CD14-positive monocyte (primary cell): ENCODE measurements around the gene ARL5B. TPM values are rescaled to one million over a fixed set of nuclear protein-coding genes. Genes with fewer than 3 reads are reported as not detected.

Experiments used
- DNase-seq, 3 donors: peaks; one replicate each; pipeline ENCODE4 v3.0.0-alpha.2; 2011 to 2022
- H2AFZ ChIP-seq: 2 replicates; pipeline ENCODE4 v1.6.0; 2012; ENCODE audit warnings: mild to moderate bottlenecking, low read depth, low read length, inconsistent platforms; ENCODE audit not compliant: insufficient read depth, poor library complexity, severe bottlenecking
- H3K27ac ChIP-seq, 2 donors: 1 replicate in 1 of 2; 2 replicates in 1 of 2; pipeline ENCODE4 v1.5.1; 2012 to 2013; ENCODE audit warnings: low read length in 2 of 2, control low read depth in 1 of 2, inconsistent platforms in 1 of 2, low read depth in 1 of 2, mild to moderate bottlenecking in 1 of 2
- H3K27me3 ChIP-seq, 2 donors: one replicate each; pipeline versions ENCODE4 v1.6.0 to v1.6.1; 2011 to 2013; ENCODE audit warnings: low read length in 2 of 2; ENCODE audit not compliant: control insufficient read depth in 2 of 2, insufficient read depth in 2 of 2
- H3K36me3 ChIP-seq, 2 donors: replicated peaks in 1 of 2; 1 replicate in 1 of 2; 2 replicates in 1 of 2; pipeline versions ENCODE4 v1.5.1 to v1.6.1; 2012 to 2013; ENCODE audit warnings: low read length in 2 of 2, control low read depth in 1 of 2, inconsistent platforms in 1 of 2, mild to moderate bottlenecking in 1 of 2; ENCODE audit not compliant: insufficient read depth in 2 of 2, control insufficient read depth in 1 of 2
- H3K4me1 ChIP-seq, 2 donors: 1 replicate in 1 of 2; 2 replicates in 1 of 2; pipeline versions ENCODE4 v1.5.1 to v1.6.1; 2012 to 2013; ENCODE audit warnings: low read length in 2 of 2, control low read depth in 1 of 2, inconsistent platforms in 1 of 2, mild to moderate bottlenecking in 1 of 2, moderate library complexity in 1 of 2; ENCODE audit not compliant: insufficient read depth in 2 of 2, control insufficient read depth in 1 of 2
- H3K4me2 ChIP-seq: replicated peaks from 2 replicates; pipeline ENCODE3; 2012; ENCODE audit warnings: low read length, moderate library complexity, mild to moderate bottlenecking; ENCODE audit not compliant: poor library complexity, severe bottlenecking; ENCODE audit errors: extremely low read depth
- H3K4me3 ChIP-seq, 3 experiments: fragments of 200-600 bp in 1 of 3; sonication (generic) in 1 of 3; replicated peaks in 1 of 3; 1 replicate in 2 of 3; 2 replicates in 1 of 3; pipeline ENCODE4 v1.5.1; 2011 to 2013; ENCODE audit warnings: low read length in 3 of 3, mild to moderate bottlenecking in 3 of 3, control low read depth in 2 of 3, low read depth in 2 of 3, inconsistent platforms in 1 of 3, moderate library complexity in 1 of 3
- H3K79me2 ChIP-seq: 2 replicates; pipeline ENCODE4 v1.6.0; 2012; ENCODE audit warnings: mild to moderate bottlenecking, control low read depth, inconsistent platforms, low read length, moderate library complexity; ENCODE audit not compliant: insufficient read depth
- H3K9ac ChIP-seq: 2 replicates; pipeline ENCODE4 v1.6.0; 2017; ENCODE audit warnings: low read length, mild to moderate bottlenecking; ENCODE audit not compliant: insufficient read depth, poor library complexity, severe bottlenecking
- H3K9me3 ChIP-seq, 2 donors: replicated peaks in 1 of 2; 1 replicate in 1 of 2; 2 replicates in 1 of 2; pipeline versions ENCODE4 v1.5.1 to v1.6.1; 2012 to 2013; ENCODE audit warnings: low read length in 2 of 2, control low read depth in 1 of 2; ENCODE audit not compliant: control insufficient read depth in 1 of 2, insufficient read depth in 1 of 2
- H4K20me1 ChIP-seq: 2 replicates; pipeline ENCODE4 v1.6.0; 2012; ENCODE audit warnings: mild to moderate bottlenecking, low read length, control low read depth, moderate library complexity; ENCODE audit not compliant: insufficient read depth
- H3K27ac Mint-ChIP-seq, 7 donors: one replicate each; pipeline ENCODE4 v1.8.0; 2020; ENCODE audit warnings: mild to moderate bottlenecking in 7 of 7, mixed read lengths in 7 of 7, moderate library complexity in 6 of 7, inconsistent platforms in 2 of 7
- H3K27me3 Mint-ChIP-seq, 3 donors: one replicate each; pipeline ENCODE4 v1.8.0; 2021 to 2022; ENCODE audit warnings: low read depth in 3 of 3, mild to moderate bottlenecking in 3 of 3, mixed read lengths in 3 of 3, moderate library complexity in 3 of 3, inconsistent platforms in 1 of 3
- H3K36me3 Mint-ChIP-seq, 2 donors: one replicate each; pipeline ENCODE4 v1.8.0; 2020; ENCODE audit warnings: mixed read lengths in 2 of 2, inconsistent platforms in 1 of 2, mild to moderate bottlenecking in 1 of 2
- H3K4me1 Mint-ChIP-seq: one replicate; pipeline ENCODE4 v1.8.0; 2020; ENCODE audit warnings: mild to moderate bottlenecking, mixed read lengths
- H3K4me3 Mint-ChIP-seq, 2 donors: one replicate each; pipeline ENCODE4 v1.8.0; 2020; ENCODE audit warnings: mild to moderate bottlenecking in 2 of 2, mixed read lengths in 2 of 2, moderate library complexity in 1 of 2
- H3K9me3 Mint-ChIP-seq, 7 donors: one replicate each; pipeline ENCODE4 v1.8.0; 2020 to 2022; ENCODE audit warnings: mixed read lengths in 7 of 7, mild to moderate bottlenecking in 6 of 7, moderate library complexity in 6 of 7, inconsistent platforms in 2 of 7
- WGBS: methylation state at CpG from one replicate; pipeline ENCODE4 v1.1.5; 2013; ENCODE audit warnings: missing lambda C conversion rate; ENCODE audit not compliant: insufficient coverage; 5-methylcytosine and 5-hydroxymethylcytosine counted together
- intact Hi-C, 2 donors: fragments of 100-400 bp; cut with micrococcal nuclease; formaldehyde crosslinking; loops; one replicate each; pipeline versions ENCODE4 v1.15.0 to v1.15.1; 2023
- polyA plus RNA-seq, 3 donors: library from polyadenylated mRNA; depleted of rRNA in 1 of 3; unstranded in 2 of 3; stranded (reverse) in 1 of 3; fragments of 300-500 nt in 2 of 3; fragments of >200 nt in 1 of 3; fragmentation: Illumina TruSeq in 2 of 3; gene quantifications; 1 replicate in 2 of 3; 2 replicates in 1 of 3; pipeline ENCODE4 v1.2.3, GENCODE V29; 2012 to 2021
- TF ChIP-seq, protein P1 (sequence below): fragments of 200-600 bp; IDR thresholded peaks from one replicate; pipeline ENCODE4 v1.8.0; 2022; ENCODE audit warnings: antibody characterized with exemption, mild to moderate bottlenecking

The ARL5B gene
- polyA plus RNA-seq, 3 donors = 1.3 to 14.4 (median 1.4) TPM

GRCh38 chr10:18611168-18611567 lies 48.1 kb upstream of the ARL5B start:
- Histone ChIP-seq H3K9me3 (no peaks in the 10 kb centered on the region), H2AFZ (no peak overlapping the region), H3K27me3 (no peaks in the 10 kb centered on the region), H3K79me2 (no peaks in the 10 kb centered on the region), H3K4me2 (no peak overlapping the region), H3K27ac (no peak overlapping the region), H3K4me1 (no peaks in the 10 kb centered on the region), H3K4me3 (no peak overlapping the region), H4K20me1 (no peaks in the 10 kb centered on the region), H3K9ac (no peak overlapping the region), H3K36me3 (peaks cover 24 to 50% of the 10 kb centered on the region in 2 donors)
- TF ChIP-seq, protein P1, sequence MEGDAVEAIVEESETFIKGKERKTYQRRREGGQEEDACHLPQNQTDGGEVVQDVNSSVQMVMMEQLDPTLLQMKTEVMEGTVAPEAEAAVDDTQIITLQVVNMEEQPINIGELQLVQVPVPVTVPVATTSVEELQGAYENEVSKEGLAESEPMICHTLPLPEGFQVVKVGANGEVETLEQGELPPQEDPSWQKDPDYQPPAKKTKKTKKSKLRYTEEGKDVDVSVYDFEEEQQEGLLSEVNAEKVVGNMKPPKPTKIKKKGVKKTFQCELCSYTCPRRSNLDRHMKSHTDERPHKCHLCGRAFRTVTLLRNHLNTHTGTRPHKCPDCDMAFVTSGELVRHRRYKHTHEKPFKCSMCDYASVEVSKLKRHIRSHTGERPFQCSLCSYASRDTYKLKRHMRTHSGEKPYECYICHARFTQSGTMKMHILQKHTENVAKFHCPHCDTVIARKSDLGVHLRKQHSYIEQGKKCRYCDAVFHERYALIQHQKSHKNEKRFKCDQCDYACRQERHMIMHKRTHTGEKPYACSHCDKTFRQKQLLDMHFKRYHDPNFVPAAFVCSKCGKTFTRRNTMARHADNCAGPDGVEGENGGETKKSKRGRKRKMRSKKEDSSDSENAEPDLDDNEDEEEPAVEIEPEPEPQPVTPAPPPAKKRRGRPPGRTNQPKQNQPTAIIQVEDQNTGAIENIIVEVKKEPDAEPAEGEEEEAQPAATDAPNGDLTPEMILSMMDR = no peak
- Mint-ChIP-seq H3K9me3 (no peaks in the 10 kb centered on the region), H3K27ac (no peak overlapping the region), H3K4me3 (no peak overlapping the region), H3K36me3 (peaks cover 32 to 33% of the 10 kb centered on the region in 2 donors), H3K4me1 (no peaks in the 10 kb centered on the region), H3K27me3 (peaks cover 0 to 2% (median 0%) of the 10 kb centered on the region in 3 donors)
- intact Hi-C loops = no loop called here
- DNase-seq = no peak
- WGBS = no CpG with 5 or more reads among the region's 4 CpGs

GRCh38 chr10:18615618-18616017 lies 43.6 kb upstream of the ARL5B start:
- Histone ChIP-seq H3K79me2 (no peaks in the 10 kb centered on the region), H3K27me3 (no peaks in the 10 kb centered on the region), H3K4me3 (no peak overlapping the region), H2AFZ (no peak overlapping the region), H3K9ac (no peak overlapping the region), H3K27ac (no peak overlapping the region), H4K20me1 (no peaks in the 10 kb centered on the region), H3K4me2 (no peak overlapping the region), H3K36me3 (peaks cover 23 to 38% of the 10 kb centered on the region in 2 donors), H3K4me1 (no peaks in the 10 kb centered on the region), H3K9me3 (no peaks in the 10 kb centered on the region)
- peaks cover 0 to 2% (median 0%) of the 10 kb centered on the region in 7 donors for H3K9me3 Mint-ChIP-seq
- no peaks in the 10 kb centered on the region for H3K4me1 Mint-ChIP-seq
- 100% methylated on average over 1 of the region's 4 CpGs for WGBS
- intact Hi-C loops = no loop called here
- H3K36me3 Mint-ChIP-seq = peaks cover 30 to 43% of the 10 kb centered on the region in 2 donors
- TF ChIP-seq, protein P1 = no peak
- no peak overlapping the region for H3K27ac Mint-ChIP-seq
- DNase-seq = no peak
- no peak overlapping the region for H3K4me3 Mint-ChIP-seq
- H3K27me3 Mint-ChIP-seq = peaks cover 0 to 2% (median 0%) of the 10 kb centered on the region in 3 donors
